BE2C (cell line): ENCODE measurements around the gene TMEM255A. TPM values are rescaled to one million over a fixed set of nuclear protein-coding genes. Genes with fewer than 3 reads are reported as not detected.
A peak's percentile ranks its signal among the peaks of the same experiment; 100 is the strongest.
"Not testable (repeated sequence)": the region's sequence is repeated elsewhere in the genome, so short reads cannot be mapped to it uniquely, and the experiment has no call there.

ENCODE experiments used
- DNase-seq: peaks from one replicate; pipeline ENCODE4 v3.0.0-alpha.2; 2020
- H3K27me3 ChIP-seq: fragments of 250-450 bp; sonication (Bioruptor Pico); 2 replicates; pipeline ENCODE4 v1.5.1; 2020; ENCODE audit warnings: mild to moderate bottlenecking
- H3K36me3 ChIP-seq: fragments of 250-450 bp; sonication (Bioruptor Pico); 2 replicates; pipeline ENCODE4 v1.5.1; 2020; ENCODE audit warnings: mild to moderate bottlenecking
- H3K4me1 ChIP-seq: fragments of 250-450 bp; sonication (Bioruptor Pico); 2 replicates; pipeline ENCODE4 v1.5.1; 2020
- H3K4me3 ChIP-seq: 2 replicates; pipeline ENCODE4 v1.5.1; 2011; ENCODE audit warnings: low read depth, low read length
- H3K9me3 ChIP-seq: fragments of 250-450 bp; sonication (Bioruptor Pico); 2 replicates; pipeline ENCODE4 v1.5.1; 2020
- CTCF ChIP-seq: IDR thresholded peaks from 2 replicates; pipeline ENCODE4 v1.5.1; 2012; ENCODE audit warnings: mild to moderate bottlenecking, low read depth, low read length
- polyA plus RNA-seq: library from polyadenylated mRNA; unstranded; fragments of >200 nt; gene quantifications from one replicate; pipeline ENCODE4 v1.2.1, GENCODE V29; 2012; ENCODE audit warnings: low read depth, missing spikeins; ENCODE audit not compliant: insufficient read length, insufficient read depth

Gene TMEM255A
- not detected for polyA plus RNA-seq

GRCh38 chrX:120310861-120311726, at the start of gene TMEM255A:
TSS of gene TMEM255A (minus strand) at chrX:120311461. CDS start at chrX:120311309, 152 bp downstream.
- Histone ChIP-seq H3K4me3 (peak within 1 kb of the TSS; percentile 46), H3K4me1 (no peaks in the 10 kb centered on the region), H3K9me3 (no peaks in the 10 kb centered on the region), H3K36me3 (no peaks in the 10 kb centered on the region), H3K27me3 (peaks cover 16% of the 10 kb centered on the region)
- peak; percentile 33 for DNase-seq
- TF ChIP-seq CTCF, result no peak

GRCh38 chrX:120358737-120359456, 47.6 kb upstream of the TMEM255A start:
- no peak for TF ChIP-seq CTCF
- no peaks in the 10 kb centered on the region for H3K4me1 ChIP-seq
- no peak for DNase-seq

GRCh38 chrX:120357186-120357585, 45.9 kb upstream of the TMEM255A start:
- DNase-seq, result no peak
- H3K36me3 ChIP-seq, result no peaks in the 10 kb centered on the region
- no peaks in the 10 kb centered on the region for H3K4me1 ChIP-seq
- H3K9me3 ChIP-seq, result no peaks in the 10 kb centered on the region
- no peak for TF ChIP-seq CTCF
- no peak overlapping the region for H3K4me3 ChIP-seq
- no peaks in the 10 kb centered on the region for H3K27me3 ChIP-seq

More at GRCh38 chrX:120358737-120359456, 47.6 kb upstream of the TMEM255A start:
- no peak overlapping the region for H3K4me3 ChIP-seq
- no peaks in the 10 kb centered on the region for H3K9me3 ChIP-seq
- no peaks in the 10 kb centered on the region for H3K27me3 ChIP-seq
- H3K36me3 ChIP-seq, result no peaks in the 10 kb centered on the region

GRCh38 chrX:120356084-120356483, 44.8 kb upstream of the TMEM255A start:
- Histone ChIP-seq H3K27me3 (no peaks in the 10 kb centered on the region), H3K9me3 (no peaks in the 10 kb centered on the region), H3K4me1 (no peaks in the 10 kb centered on the region), H3K4me3 (no peak overlapping the region), H3K36me3 (no peaks in the 10 kb centered on the region)
- no peak for DNase-seq
- TF ChIP-seq CTCF, result no peak

- no peak for TF ChIP-seq CTCF
- no peak overlapping the region for H3K4me3 ChIP-seq
- no peaks in the 10 kb centered on the region for H3K27me3 ChIP-seq
- no peaks in the 10 kb centered on the region for H3K4me1 ChIP-seq
- H3K36me3 ChIP-seq, result no peaks in the 10 kb centered on the region
- DNase-seq, result no peak
- no peaks in the 10 kb centered on the region for H3K9me3 ChIP-seq
Observed at GRCh38 chrX:120350450-120351138, 39.3 kb upstream of the TMEM255A start.

GRCh38 chrX:120344566-120344965, 33.3 kb upstream of the TMEM255A start:
- H3K36me3 ChIP-seq, H3K4me3 ChIP-seq, H3K4me1 ChIP-seq, H3K9me3 ChIP-seq, DNase-seq, H3K27me3 ChIP-seq: not testable (repeated sequence)
